GM18505 (cell line): ENCODE measurements around the gene FN3KRP.

Experiments used
- ATAC-seq: cut with Tn5 transposase; IDR thresholded peaks from one replicate; pipeline ENCODE4 v1.9.1; 2021; ENCODE audit not compliant: unreplicated experiment
- POLR2A ChIP-seq: IDR thresholded peaks from 4 replicates; pipeline ENCODE4 v1.6.1; 2011; ENCODE audit warnings: borderline replicate concordance; ENCODE audit not compliant: insufficient read depth, insufficient read length; ENCODE audit errors: extremely low read depth

The FN3KRP gene

DNA sequence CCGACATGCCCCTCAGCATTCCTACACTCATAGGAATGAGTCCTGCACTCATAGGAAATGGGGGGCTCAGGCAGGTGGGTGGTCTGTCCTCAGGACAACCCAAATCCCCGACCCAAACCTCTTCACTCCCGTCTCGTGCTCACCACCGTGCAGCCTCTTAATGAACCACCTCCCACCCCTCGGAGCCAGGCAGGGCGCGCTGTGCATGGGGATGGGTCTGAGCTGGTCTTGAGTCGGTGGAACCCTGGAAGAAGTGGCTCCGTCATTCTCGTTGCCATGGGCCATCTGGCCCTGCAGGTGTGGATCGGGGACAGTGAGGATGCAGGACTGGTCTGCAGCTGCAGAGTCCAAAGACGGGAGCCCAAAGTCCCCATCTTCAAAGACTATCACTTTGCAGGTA is 11.6 kb upstream of the FN3KRP start:
- no peak for TF ChIP-seq POLR2A
- ATAC-seq = no peak

DNA sequence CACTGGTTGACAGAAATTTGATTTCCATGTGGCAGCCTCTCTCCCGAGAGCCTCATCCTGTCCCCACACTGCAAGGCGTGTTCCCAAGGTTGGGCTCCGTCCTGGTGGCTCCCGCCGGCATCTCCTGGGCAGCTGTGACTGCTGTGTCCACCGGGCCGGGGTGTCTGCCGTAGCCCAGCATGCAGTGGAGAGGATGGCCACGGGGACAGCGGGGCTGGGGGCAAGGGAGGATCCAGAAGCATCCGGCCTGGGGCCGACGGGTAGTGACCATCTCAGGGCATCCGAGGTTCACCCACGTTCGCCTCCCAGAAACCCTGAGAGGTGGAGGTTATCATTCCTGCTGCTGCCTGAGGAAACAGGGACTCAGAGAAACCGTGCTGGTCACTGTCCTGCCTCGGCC is 10.8 kb upstream of the FN3KRP start:
- no peak for TF ChIP-seq POLR2A
- ATAC-seq = no peak

DNA sequence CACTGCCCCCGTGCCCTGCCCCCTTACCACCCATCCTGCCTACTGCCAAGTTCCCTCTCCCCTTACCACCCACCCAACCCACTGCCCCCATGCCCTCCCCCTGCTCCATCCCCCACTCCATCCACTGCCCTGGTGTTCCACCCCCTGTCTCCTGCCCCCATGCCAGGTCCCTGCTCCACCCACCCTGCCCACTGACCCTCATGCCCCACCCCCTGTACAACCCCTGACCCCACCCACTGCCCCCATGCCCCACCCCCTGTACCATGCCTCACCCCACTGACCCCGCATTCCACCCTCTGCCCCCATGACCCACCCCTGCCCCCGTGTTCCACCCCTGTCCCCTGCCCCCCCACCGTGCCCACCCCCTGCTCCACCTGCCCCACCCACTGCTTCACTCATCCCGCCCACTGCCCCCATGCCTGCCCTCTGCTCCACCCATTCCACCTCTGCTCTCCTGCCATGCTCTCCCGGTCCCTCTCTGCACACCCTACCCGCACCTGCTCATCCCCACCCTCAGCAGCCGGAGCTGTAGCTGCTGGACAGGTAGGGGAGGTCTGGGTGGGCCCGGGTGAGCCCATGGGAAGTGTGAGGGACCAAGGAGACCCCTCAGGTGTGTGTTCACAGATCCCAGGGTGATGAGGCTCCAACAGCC is 7.4 kb upstream of the FN3KRP start:
- TF ChIP-seq POLR2A = no peak
- no peak for ATAC-seq

GRCh38 chr17:82709676-82710498 is 6.6 kb upstream of the FN3KRP start:
- no peak for ATAC-seq
- TF ChIP-seq POLR2A = no peak

DNA sequence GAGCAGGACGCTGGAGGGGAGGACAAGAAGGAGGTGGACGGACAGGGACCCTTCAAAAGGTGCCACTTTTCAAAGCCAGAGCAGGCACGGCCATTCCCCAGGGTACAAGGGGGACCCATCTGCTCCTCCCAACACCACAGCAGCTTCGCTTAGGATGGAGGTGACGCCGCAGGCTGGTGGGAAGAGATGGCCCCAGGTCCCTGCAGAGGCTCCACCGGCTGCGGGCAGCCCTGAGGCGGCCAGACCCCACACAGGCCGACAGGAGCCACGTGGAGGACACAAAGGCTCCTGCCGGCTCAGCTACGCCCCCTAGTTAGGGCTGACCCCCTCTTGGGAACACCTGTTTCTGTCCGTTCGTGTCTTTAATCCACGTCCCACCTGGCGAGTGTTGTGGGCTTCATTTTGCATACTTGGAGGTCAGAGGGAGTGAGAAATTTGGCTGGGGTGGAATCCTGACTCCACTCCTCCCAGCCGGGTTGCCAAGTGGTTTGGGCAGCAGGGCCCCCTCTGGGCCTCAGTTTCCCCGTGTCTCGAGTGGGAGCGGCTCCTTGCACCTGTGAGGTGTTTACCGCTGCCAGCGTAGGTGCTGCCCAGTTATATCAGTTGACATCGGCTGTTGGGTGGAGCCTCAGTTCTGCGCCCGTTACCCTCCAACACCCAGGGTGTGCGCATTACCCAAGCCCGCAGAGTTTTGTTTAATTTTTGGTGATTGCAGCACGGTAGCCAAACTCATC is 5.8 kb upstream of the FN3KRP start:
- no peak for ATAC-seq
- TF ChIP-seq POLR2A = no peak

DNA sequence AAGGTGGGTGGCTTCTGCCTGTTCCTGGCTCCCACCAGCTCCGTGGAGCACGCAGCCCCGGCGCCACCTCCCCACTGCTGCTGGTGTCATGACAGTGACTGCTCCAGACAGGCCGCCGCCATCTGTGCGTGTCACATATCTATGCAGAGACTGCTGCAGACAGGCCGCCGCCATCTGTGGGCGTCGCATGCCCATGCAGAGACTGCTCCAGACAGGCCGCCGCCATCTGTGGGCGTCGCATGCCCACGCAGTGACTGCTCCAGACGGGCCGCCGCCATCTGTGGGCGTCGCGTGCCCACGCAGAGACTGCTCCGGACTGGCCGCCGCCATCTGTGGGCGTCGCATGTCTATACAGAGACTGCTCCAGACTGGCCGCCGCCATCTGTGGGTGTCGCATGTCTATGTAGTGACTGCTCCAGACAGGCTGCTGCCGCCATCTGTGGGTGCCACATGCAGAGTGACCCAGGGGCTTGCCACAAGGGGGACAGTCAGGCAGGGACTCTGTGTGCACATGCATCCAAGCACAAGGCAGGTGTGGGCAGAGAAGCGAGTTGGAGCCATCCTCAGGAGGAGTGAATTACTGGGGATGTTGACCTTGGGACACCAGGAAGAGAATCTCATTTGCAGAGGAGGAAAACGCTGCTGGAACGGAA is 3.3 kb upstream of the FN3KRP start:
- no peak for TF ChIP-seq POLR2A
- ATAC-seq = no peak

- TF ChIP-seq POLR2A = no peak
- ATAC-seq = no peak
These were observed 2.6 kb downstream of the FN3KRP start for GRCh38 chr17:82718986-82719685.

- no peak for ATAC-seq
- no peak for TF ChIP-seq POLR2A
These were observed 3.7 kb downstream of the FN3KRP start for GRCh38 chr17:82720204-82720603.

GRCh38 chr17:82722341-82723013 is 6.0 kb downstream of the FN3KRP start:
- ATAC-seq = no peak
- no peak for TF ChIP-seq POLR2A

- TF ChIP-seq POLR2A = no peak
- ATAC-seq = no peak
These were observed 6.8 kb downstream of the FN3KRP start for GRCh38 chr17:82723169-82723807.

GRCh38 chr17:82726427-82726826 is 9.9 kb downstream of the FN3KRP start:
- TF ChIP-seq POLR2A = no peak
- no peak for ATAC-seq
